ENCODE results near the gene EIPR1. TPM values are rescaled to one million over a fixed set of nuclear protein-coding genes. Genes with fewer than 3 reads are reported as not detected.

EIPR1 gene
- total and polyA plus RNA-seq, 8 donors = 4.3 to 12.5 (median 6.4) TPM

DNA sequence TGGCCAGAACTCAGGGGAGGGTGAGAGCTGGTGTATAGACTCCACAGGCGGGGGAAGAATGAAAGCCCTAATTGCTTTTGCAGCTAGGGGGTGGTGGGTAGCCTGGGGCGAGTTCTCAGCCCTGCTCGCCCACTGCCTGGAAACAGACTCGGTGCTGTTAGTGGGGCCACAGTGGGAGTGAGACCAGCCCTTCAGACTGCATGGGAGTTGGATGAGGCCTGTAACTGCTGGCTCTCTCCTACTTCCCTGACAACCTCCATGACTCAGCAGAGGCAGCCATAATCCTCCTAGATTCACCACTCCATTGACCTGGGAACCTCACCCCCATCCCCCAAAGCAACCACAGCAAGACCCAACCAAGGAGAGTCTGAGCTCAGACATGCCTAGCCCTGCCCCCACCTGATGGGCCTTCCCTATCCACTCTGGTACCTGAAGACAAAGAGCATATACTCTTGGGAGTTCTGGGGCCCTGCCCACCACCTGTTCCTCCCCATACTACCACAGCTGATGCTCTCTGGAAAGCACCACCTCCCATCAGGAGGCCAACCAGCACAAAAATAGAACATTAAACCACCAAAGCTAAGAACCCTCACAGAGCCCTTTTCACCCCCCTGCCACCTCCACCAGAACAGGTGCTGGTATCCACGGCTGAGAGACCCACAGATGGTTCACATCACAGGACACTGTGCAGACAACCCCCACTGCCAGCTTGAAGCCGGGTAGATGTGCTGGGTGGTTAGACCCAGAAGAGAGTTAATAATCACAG, 226.3 kb downstream of the EIPR1 start:
- Histone ChIP-seq H3K4me3 (no peak overlapping the region), H3K4me1 (no peaks in the 10 kb centered on the region), H3K27ac (no peak overlapping the region), H3K36me3 (no peaks in the 10 kb centered on the region), H3K9me3 (no peaks in the 10 kb centered on the region), H3K27me3 (no peaks in the 10 kb centered on the region)
- intact Hi-C loops (cut with DNase I) = no loop called here
- no peak for FAIRE-seq
- no peak for ATAC-seq
- 95 to 97% methylated on average over 6 of the region's 6 CpGs for WGBS, 2 donors
- DNase-seq = no peak
- no peak for TF ChIP-seq CTCF (IDR thresholded peaks at IDR 0.05)

DNA sequence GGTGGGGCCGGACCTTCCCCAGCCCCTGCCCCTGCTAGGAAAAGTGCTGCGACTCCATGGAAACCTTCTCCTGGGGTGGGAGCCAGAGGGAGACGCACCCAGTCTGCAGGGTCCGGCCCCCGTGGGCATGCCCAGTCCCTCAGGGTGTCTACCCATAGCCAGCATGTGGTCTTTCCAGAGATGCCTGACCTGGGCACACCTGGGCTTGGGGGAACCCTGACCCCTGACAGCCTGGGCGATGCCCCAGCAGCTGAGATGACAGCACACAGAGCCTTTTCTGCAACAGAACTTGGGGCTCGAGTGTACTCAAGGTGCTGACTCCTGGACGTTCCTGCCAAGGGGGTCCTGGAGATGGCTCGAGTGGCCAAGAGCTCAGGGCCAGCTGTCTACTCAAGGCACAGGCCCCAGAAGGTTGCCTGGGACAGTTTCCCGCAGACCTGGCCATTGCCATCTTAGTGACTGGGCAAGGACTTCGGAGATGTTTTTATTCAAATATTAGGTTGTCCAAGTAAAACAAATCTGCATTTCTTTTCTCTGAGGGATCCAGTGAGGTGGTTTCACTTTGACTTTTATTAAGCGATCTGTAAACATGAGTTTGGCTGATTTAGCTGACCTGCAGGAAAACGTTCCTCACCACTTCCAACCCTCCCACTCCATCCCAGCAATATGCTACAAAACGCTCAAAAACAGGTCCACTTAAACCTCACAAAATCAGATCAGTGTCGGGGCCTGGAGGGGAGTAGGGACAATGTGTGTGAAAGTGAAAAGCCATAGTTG, 228.0 kb downstream of the EIPR1 start:
- no peaks in the 10 kb centered on the region for H3K36me3 ChIP-seq
- H3K27me3 ChIP-seq = no peaks in the 10 kb centered on the region
- H3K4me1 ChIP-seq = no peaks in the 10 kb centered on the region
- H3K9me3 ChIP-seq = no peaks in the 10 kb centered on the region
- DNase-seq (no peak), ATAC-seq (no peak), FAIRE-seq (no peak)
- WGBS, 2 donors = 72 to 75% methylated on average over 15 of the region's 15 CpGs
- no peak for TF ChIP-seq CTCF (IDR thresholded peaks at IDR 0.05)
- no peak overlapping the region for H3K27ac ChIP-seq
- H3K4me3 ChIP-seq = no peak overlapping the region
- intact Hi-C loops (cut with DNase I) = no loop called here

- intact Hi-C loops (cut with DNase I) = no loop called here
- no peaks in the 10 kb centered on the region for H3K9me3 ChIP-seq
- H3K27me3 ChIP-seq = no peaks in the 10 kb centered on the region
- WGBS, 2 donors = 90 to 94% methylated on average over 17 of the region's 17 CpGs
- no peak for TF ChIP-seq CTCF (IDR thresholded peaks at IDR 0.05)
- no peaks in the 10 kb centered on the region for H3K36me3 ChIP-seq
- peaks cover 0 to 6% (median 0%) of the 10 kb centered on the region in 3 donors for H3K4me1 ChIP-seq
- DNase-seq (no peak), ATAC-seq (no peak), FAIRE-seq (no peak)
- H3K4me3 ChIP-seq = no peak overlapping the region
- H3K27ac ChIP-seq = no peak overlapping the region
Observed at GRCh38 chr2:3148716-3149115, 228.9 kb downstream of the EIPR1 start.

DNA sequence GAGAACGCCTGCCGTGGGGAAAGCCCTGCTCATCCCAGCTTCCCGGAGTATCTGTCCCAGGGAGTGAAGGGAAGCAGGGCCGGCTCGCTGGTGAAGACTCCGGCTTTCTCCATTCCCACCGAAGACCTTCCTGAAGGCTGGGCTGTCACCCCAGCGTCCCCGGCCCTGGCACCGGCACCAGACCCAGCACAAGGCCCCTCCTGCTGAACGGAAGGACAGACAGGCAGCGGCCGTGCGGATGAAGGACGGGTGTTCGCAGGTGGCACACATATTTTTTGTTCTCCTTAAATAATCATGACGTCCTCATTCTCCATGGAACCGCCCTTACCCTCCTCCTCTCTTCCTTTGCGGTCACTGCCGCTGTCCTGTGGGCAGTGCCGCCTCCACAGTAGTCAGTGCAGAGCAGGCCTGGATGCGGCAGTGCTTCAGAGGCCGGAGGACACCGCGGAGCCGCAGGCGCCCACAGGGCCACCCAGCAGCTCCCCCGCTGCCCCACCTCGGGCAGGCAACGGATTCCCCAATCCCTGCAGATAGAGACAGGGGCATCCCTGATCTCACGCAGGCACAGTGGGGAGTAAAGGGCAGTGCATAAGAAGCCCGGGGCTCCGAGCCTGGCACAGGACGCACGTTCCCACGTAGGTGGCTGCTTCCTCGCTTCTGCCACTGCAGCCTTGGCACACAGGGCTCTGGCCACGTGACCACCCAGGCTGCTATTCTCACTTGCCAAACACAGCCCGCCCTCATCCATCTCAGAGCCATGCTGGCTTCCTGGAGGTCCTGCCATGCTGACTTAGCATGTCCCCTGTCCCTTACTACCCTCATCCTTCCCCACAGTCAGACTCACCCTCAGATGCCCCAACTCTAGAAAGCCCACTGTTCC, 229.7 kb downstream of the EIPR1 start:
- ATAC-seq (no peak), FAIRE-seq (no peak), DNase-seq (no peak)
- TF ChIP-seq CTCF (IDR thresholded peaks at IDR 0.05) = no peak
- no peak overlapping the region for H3K27ac ChIP-seq
- no peaks in the 10 kb centered on the region for H3K36me3 ChIP-seq
- no peak overlapping the region for H3K4me3 ChIP-seq
- H3K27me3 ChIP-seq = no peaks in the 10 kb centered on the region
- 88 to 89% methylated on average over 39 of the region's 39 CpGs for WGBS, 2 donors
- intact Hi-C loops (cut with DNase I) = no loop called here
- no peaks in the 10 kb centered on the region for H3K9me3 ChIP-seq
- peaks cover 0 to 11% (median 0%) of the 10 kb centered on the region in 3 donors for H3K4me1 ChIP-seq

All from pancreas (tissue), 10 donors.